K562 (cell line): ENCODE results near the gene CD34. TPM values are rescaled to one million over a fixed set of nuclear protein-coding genes. Genes with fewer than 3 reads are reported as not detected.

Source experiments
- ATF1 ChIP-seq, 2 experiments: fragments of 450-650 bp in 1 of 2; IDR thresholded peaks; 2 replicates each; pipeline ENCODE4 v1.6.1; 2016; ENCODE audit warnings: missing compliant biosample characterization in 1 of 2, missing genetic modification characterization in 1 of 2
- CBX2 ChIP-seq: fragments of 200-600 bp; sonication (generic); IDR thresholded peaks from one replicate; pipeline ENCODE4 v1.6.1; 2012; ENCODE audit warnings: mild to moderate bottlenecking, low read length, inconsistent platforms; ENCODE audit not compliant: insufficient read depth, poor library complexity, severe bottlenecking
- CHD2 ChIP-seq: IDR thresholded peaks from 2 replicates; pipeline ENCODE4 v1.6.1; 2011; ENCODE audit warnings: low read depth, low read length
- CREBBP ChIP-seq: IDR thresholded peaks from one replicate; pipeline ENCODE4 v1.6.1; 2012; ENCODE audit warnings: low read depth, mild to moderate bottlenecking, control low read depth, inconsistent platforms, low read length
- E2F1 ChIP-seq: sonication (generic); formaldehyde crosslinking; IDR thresholded peaks from 2 replicates; pipeline ENCODE4 v1.8.1; 2023; ENCODE audit warnings: mild to moderate bottlenecking, missing genetic modification reagents, moderate library complexity
- FOXM1 ChIP-seq, 2 experiments: fragments of 450-650 bp in 1 of 2; sonication (generic) in 1 of 2; formaldehyde crosslinking in 1 of 2; IDR thresholded peaks; 2 replicates each; pipeline versions ENCODE4 v1.6.1 to v1.9.0; 2017 to 2022; ENCODE audit warnings: low read depth in 2 of 2, mild to moderate bottlenecking in 2 of 2, missing genetic modification reagents in 1 of 2, moderate library complexity in 1 of 2
- HLTF ChIP-seq: fragments of 450-650 bp; IDR thresholded peaks from 2 replicates; pipeline ENCODE4 v1.6.1; 2016
- JUND ChIP-seq, 2 experiments: IDR thresholded peaks; 2 replicates in 1 of 2; 3 replicates in 1 of 2; pipeline ENCODE4 v1.6.1; 2011; ENCODE audit warnings: borderline replicate concordance in 2 of 2, low read depth in 2 of 2, low read length in 2 of 2, improper control_type of control experiment in 1 of 2, missing biosample characterization in 1 of 2, missing genetic modification characterization in 1 of 2, missing genetic modification reagents in 1 of 2
- LEF1 ChIP-seq: fragments of 450-650 bp; IDR thresholded peaks from 2 replicates; pipeline ENCODE4 v1.6.1; 2016; ENCODE audit warnings: mild to moderate bottlenecking
- MAFF ChIP-seq: IDR thresholded peaks from 2 replicates; pipeline ENCODE4 v1.6.1; 2012; ENCODE audit warnings: low read length, improper control_type of control experiment
- TAL1 ChIP-seq: fragments of 450-650 bp; IDR thresholded peaks from 2 replicates; pipeline ENCODE4 v1.6.1; 2016; ENCODE audit warnings: mild to moderate bottlenecking
- TBP ChIP-seq: optimal IDR thresholded peaks from 2 replicates; pipeline ENCODE3; 2011; ENCODE audit warnings: low read depth, low read length, improper control_type of control experiment
- TCF15 ChIP-seq: fragments of 250-450 bp; sonication (Bioruptor Pico); IDR thresholded peaks from 2 replicates; pipeline ENCODE4 v1.8.0; 2022; ENCODE audit warnings: moderate library complexity, mild to moderate bottlenecking, inconsistent platforms
- TRIM24 ChIP-seq, 2 experiments: fragments of 450-650 bp; IDR thresholded peaks; 2 replicates each; pipeline ENCODE4 v1.6.1; 2016
- ZNF239 ChIP-seq: fragments of 250-450 bp; sonication (Bioruptor Pico); IDR thresholded peaks from 2 replicates; pipeline ENCODE4 v1.4.0; 2020; ENCODE audit warnings: mild to moderate bottlenecking
- ZNF445 ChIP-seq: fragments of 250-450 bp; sonication (Bioruptor Pico); IDR thresholded peaks from 2 replicates; pipeline ENCODE4 v1.4.0; 2020; ENCODE audit warnings: low read depth, mild to moderate bottlenecking, moderate library complexity
- polyA plus RNA-seq, 8 experiments: library from polyadenylated mRNA; depleted of rRNA in 4 of 8; stranded (reverse) in 5 of 8; unstranded in 3 of 8; fragments of >200 nt; fragmentation: Nextera tagmentation in 2 of 8; fragmentation: Illumina TruSeq in 1 of 8; extraction: Ambion mirVana in 2 of 8; extraction: Trizol in 1 of 8; gene quantifications; 2 replicates each; pipeline versions ENCODE4 v1.2.1 to v1.2.3, GENCODE V29; 2011 to 2014; ENCODE audit warnings: inconsistent platforms in 1 of 8, missing spikeins in 1 of 8
- total RNA-seq, 7 experiments: library from RNA; depleted of rRNA in 6 of 7; stranded (reverse); fragments of >200 nt in 6 of 7; fragmentation: Illumina TruSeq in 2 of 7; extraction: Trizol in 2 of 7; gene quantifications; 2 replicates each; pipeline versions ENCODE4 v1.2.1 to v1.2.3, GENCODE V29; 2011 to 2021; ENCODE audit warnings: low replicate concordance in 1 of 7
- TF ChIP-seq, protein P1 (sequence below): fragments of 250-450 bp; sonication (Bioruptor Pico); IDR thresholded peaks from 2 replicates; pipeline ENCODE4 v1.9.0; 2021; ENCODE audit warnings: mild to moderate bottlenecking
- TF ChIP-seq, protein P2 (sequence below): fragments of 450-650 bp; IDR thresholded peaks from 2 replicates; pipeline ENCODE4 v1.6.1; 2017; ENCODE audit warnings: antibody characterized with exemption, mild to moderate bottlenecking
- TF ChIP-seq, protein P3 (sequence below): fragments of 200-800 bp; sonication (Bioruptor generic); IDR thresholded peaks from 2 replicates; pipeline ENCODE4 v1.6.1; 2017; ENCODE audit warnings: missing genetic modification characterization, missing compliant biosample characterization
- TF ChIP-seq, protein P4 (sequence below): fragments of 450-650 bp; IDR thresholded peaks from 2 replicates; pipeline ENCODE4 v1.6.1; 2016

Gene CD34
- total and polyA plus RNA-seq, 9 of the 15 experiments (the other 6 are each of a cell fraction or from before 2014, with no cell fraction given), result not detected

DNA sequence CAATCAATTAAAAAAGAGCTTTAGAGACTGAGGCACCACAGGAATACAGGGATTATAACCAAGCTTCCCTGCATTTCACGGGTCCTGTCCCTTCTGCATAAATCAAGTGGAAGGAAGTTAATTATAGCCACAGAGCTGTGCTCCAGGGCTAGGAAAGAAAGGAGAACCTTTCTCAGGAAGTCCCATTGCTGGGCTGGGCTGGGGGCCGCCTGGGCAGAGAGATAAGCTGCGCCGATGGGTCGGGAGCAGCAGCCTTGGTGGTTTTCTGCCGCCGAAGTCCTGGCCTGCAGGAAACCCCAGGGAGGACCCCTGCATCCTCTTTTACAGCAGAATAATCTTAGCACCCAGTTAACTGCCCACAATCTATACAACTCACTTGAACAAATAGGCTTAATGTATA, 12.6 kb upstream of the CD34 start (continued):
- TF ChIP-seq, protein P1, sequence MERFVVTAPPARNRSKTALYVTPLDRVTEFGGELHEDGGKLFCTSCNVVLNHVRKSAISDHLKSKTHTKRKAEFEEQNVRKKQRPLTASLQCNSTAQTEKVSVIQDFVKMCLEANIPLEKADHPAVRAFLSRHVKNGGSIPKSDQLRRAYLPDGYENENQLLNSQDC (CRISPR knock-in tag), result no peak
- TF ChIP-seq, protein P2, sequence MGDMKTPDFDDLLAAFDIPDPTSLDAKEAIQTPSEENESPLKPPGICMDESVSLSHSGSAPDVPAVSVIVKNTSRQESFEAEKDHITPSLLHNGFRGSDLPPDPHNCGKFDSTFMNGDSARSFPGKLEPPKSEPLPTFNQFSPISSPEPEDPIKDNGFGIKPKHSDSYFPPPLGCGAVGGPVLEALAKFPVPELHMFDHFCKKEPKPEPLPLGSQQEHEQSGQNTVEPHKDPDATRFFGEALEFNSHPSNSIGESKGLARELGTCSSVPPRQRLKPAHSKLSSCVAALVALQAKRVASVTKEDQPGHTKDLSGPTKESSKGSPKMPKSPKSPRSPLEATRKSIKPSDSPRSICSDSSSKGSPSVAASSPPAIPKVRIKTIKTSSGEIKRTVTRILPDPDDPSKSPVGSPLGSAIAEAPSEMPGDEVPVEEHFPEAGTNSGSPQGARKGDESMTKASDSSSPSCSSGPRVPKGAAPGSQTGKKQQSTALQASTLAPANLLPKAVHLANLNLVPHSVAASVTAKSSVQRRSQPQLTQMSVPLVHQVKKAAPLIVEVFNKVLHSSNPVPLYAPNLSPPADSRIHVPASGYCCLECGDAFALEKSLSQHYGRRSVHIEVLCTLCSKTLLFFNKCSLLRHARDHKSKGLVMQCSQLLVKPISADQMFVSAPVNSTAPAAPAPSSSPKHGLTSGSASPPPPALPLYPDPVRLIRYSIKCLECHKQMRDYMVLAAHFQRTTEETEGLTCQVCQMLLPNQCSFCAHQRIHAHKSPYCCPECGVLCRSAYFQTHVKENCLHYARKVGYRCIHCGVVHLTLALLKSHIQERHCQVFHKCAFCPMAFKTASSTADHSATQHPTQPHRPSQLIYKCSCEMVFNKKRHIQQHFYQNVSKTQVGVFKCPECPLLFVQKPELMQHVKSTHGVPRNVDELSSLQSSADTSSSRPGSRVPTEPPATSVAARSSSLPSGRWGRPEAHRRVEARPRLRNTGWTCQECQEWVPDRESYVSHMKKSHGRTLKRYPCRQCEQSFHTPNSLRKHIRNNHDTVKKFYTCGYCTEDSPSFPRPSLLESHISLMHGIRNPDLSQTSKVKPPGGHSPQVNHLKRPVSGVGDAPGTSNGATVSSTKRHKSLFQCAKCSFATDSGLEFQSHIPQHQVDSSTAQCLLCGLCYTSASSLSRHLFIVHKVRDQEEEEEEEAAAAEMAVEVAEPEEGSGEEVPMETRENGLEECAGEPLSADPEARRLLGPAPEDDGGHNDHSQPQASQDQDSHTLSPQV, result no peak
- TF ChIP-seq JUND (IDR thresholded peaks at IDR 0.05; ENCODE audit: borderline replicate concordance, low read depth, low read length) (peak; percentile 58), JUND (tag; IDR thresholded peaks at IDR 0.05; ENCODE audit: borderline replicate concordance, low read depth, low read length) (peak; percentile 16; the same call in 1 of the 3 replicates), TAL1 (peak; percentile 76), HLTF (no peak), E2F1 (CRISPR knock-in tag) (no peak), LEF1 (peak; percentile 48; the same call in 1 of the 2 replicates), CREBBP (no peak), MAFF (no peak), ATF1 (CRISPR knock-in tag; IDR thresholded peaks at IDR 0.05) (no peak), ATF1 (tag; IDR thresholded peaks at IDR 0.05) (no peak), TCF15 (CRISPR knock-in tag) (no peak), TRIM24 (IDR thresholded peaks at IDR 0.05) (0 out of 4 replicates have a peak, but pooled peaks of 1 of the 2 experiments have one; percentile 16), ZNF445 (CRISPR knock-in tag) (peak; percentile 79), CHD2 (no peak), ZNF239 (CRISPR knock-in tag) (no peak), FOXM1 (IDR thresholded peaks at IDR 0.05; ENCODE audit: low read depth) (peak; percentile 25; the same call in 1 of the 2 replicates), FOXM1 (CRISPR knock-in tag; IDR thresholded peaks at IDR 0.05; ENCODE audit: low read depth) (no peak), CBX2 (no peak), TBP (no peak)
- TF ChIP-seq, protein P3, sequence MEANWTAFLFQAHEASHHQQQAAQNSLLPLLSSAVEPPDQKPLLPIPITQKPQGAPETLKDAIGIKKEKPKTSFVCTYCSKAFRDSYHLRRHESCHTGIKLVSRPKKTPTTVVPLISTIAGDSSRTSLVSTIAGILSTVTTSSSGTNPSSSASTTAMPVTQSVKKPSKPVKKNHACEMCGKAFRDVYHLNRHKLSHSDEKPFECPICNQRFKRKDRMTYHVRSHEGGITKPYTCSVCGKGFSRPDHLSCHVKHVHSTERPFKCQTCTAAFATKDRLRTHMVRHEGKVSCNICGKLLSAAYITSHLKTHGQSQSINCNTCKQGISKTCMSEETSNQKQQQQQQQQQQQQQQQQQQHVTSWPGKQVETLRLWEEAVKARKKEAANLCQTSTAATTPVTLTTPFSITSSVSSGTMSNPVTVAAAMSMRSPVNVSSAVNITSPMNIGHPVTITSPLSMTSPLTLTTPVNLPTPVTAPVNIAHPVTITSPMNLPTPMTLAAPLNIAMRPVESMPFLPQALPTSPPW (CRISPR knock-in tag), result peak; percentile 79
- TF ChIP-seq, protein P4, sequence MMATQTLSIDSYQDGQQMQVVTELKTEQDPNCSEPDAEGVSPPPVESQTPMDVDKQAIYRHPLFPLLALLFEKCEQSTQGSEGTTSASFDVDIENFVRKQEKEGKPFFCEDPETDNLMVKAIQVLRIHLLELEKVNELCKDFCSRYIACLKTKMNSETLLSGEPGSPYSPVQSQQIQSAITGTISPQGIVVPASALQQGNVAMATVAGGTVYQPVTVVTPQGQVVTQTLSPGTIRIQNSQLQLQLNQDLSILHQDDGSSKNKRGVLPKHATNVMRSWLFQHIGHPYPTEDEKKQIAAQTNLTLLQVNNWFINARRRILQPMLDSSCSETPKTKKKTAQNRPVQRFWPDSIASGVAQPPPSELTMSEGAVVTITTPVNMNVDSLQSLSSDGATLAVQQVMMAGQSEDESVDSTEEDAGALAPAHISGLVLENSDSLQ, result peak; percentile 79
